ENCODE measurements around the gene NFKB2.

The NFKB2 gene

GRCh38 chr10:102422545-102423129 is 27.1 kb downstream of the NFKB2 start:
- DNase-seq (ENCODE audit: low spot score): peak; percentile 94

DNA sequence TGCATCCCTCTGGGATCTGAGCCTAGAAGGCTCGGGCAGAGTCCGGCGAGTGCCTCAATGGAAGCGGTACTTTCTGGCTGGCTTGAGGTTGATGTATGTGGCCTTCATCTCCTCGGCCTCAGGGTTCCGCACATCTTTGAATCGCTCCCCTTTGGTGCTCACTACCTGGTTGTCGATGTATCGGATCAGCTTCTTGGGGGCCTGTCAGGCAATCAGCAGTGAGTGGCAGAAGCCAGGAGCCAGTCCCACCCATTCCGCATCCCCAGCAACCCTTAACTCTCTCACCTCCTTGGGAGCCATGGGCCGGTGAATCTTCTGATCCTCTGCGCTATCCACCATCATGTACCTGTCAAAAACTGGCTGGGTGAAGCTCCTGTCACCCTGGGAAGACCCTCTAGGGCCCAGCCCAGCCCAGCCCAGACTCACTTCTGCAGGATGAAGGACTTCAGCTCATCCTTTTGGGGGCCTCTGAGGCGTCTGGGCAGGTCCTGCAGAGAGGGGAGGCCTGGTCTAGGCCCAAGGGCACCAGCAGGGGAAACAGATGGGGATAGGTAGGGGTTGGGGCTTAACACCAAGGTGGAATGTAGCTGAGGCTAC is 28.0 kb downstream of the NFKB2 start:
- DNase-seq (ENCODE audit: low spot score): no peak

DNA sequence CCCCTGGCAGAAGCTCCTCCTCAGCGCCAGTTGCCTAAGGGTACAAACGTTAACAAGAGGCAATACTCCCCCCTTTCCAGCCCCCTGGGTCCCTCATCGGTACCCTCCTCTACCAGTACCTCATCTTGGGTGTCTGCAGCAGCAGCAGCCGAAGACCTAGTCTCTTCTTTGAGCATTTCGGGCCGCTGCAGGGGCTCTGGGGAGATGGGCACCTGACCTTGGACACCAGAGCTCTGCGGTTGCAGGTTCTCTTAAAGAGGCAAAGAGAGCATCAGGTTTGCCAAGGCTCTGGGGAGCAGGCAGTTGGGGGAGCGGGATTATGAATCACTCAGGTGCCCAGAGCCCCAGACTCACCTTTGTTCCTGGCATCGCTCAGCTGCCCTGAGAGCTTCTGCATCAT is 28.6 kb downstream of the NFKB2 start:
- no peak for DNase-seq (ENCODE audit: low spot score)

DNA sequence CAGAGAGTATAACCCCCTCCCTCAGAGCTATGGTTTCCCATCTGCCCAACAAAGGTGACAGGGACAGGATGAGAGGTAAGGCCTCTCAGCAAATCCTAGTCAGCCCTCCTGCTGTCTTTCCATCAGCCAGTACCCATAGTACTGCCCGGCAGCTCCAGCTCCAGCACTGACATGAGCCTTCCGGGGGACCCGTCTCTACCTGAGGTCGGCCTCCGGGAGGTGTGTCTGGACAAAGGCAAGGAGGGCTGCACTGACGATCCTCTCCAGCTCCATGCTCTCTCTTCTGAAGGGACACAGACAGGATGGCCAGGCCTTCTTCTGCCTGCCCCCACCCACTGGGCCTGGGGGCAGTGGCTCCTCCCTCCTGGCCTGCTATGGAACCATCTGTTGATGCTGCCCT is 29.4 kb downstream of the NFKB2 start:
- DNase-seq (ENCODE audit: low spot score): no peak

DNA sequence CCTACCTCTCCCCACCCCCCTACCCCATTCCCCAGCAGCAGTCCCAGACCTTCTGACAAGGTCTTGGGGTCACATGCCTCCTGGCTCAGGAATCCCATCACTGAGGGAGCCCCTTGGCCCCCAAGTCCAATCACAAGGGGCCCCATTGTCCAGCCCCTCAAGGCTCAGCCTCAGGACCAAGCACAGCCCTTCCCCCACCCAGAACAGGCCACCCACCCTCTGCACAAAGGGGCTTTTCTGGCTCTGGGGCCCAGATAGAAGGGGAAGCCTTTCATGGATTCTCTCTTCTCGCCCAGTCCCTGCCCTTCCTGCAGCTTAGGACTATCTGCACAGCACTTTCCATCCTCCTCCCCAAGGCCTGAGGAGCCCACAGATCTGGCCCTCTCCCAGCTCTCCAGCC is 29.9 kb downstream of the NFKB2 start:
- DNase-seq (ENCODE audit: low spot score): no peak

DNA sequence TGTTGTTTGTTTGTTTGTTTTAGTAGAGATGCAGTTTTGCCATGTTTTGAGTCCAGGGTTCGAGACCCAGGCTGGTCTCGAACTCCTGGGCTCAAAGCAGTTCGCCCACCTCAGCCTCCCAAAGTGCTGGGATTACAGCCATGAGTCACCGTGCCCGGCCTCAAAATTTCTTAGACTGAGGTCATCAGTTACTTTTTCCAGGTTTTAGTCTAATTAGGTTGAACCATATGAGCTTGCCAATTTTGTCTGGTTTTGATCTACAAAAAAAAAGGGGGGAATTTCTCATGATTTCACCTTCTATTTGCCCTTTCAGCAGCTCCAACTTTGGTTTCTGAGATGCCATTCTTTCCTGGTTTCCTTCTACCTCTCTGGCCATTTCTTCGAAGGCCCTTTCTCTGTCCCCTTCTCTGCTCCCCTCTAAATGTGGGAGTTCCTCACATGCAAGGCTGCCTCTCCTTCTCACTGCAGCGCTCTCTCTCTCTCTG is 31.3 kb downstream of the NFKB2 start:
- no peak for DNase-seq (ENCODE audit: low spot score)

- no peak for DNase-seq (ENCODE audit: low spot score)
Measured at GRCh38 chr10:102429468-102429867, 34.0 kb downstream of the NFKB2 start.

DNA sequence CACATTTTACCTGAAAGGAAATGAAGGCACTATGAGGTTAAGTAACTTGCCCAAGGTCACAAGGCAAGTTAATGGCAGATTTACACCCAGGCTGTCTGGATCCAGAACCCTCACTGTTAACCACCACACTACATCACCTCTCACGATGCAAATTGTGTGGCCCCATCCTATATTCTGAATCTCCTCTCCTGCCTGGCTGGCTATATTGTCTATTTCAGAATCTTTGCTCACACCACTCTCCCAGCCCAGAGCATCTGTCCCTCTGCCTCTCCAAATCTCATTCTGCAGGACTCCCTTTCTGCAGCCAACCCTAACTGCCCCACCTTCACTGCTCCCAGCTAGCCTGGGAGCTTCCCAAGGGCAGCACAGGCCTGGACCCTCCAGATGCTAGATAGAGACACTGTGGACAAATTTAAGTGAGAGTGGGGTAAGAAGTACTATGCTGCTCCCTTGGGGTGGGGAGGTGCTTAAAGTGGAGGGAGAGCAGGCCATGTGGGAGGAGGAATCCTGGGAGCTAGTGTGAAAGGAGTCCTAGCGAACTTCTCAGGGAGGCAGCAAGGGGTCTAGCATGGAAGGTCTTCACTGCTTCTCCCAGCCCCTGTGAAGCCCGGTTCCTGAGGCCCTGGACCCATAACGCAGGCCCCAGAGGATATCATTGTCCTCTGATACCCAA is 36.1 kb downstream of the NFKB2 start:
- DNase-seq (ENCODE audit: low spot score): no peak

GRCh38 chr10:102432162-102432950 is 36.9 kb downstream of the NFKB2 start, which contains the start of gene CUEDC2:
TSS of gene CUEDC2 (minus strand) at chr10:102432574. CDS start at chr10:102425188, 7,386 bp downstream.
- DNase-seq (ENCODE audit: low spot score): peak; percentile 90

DNA sequence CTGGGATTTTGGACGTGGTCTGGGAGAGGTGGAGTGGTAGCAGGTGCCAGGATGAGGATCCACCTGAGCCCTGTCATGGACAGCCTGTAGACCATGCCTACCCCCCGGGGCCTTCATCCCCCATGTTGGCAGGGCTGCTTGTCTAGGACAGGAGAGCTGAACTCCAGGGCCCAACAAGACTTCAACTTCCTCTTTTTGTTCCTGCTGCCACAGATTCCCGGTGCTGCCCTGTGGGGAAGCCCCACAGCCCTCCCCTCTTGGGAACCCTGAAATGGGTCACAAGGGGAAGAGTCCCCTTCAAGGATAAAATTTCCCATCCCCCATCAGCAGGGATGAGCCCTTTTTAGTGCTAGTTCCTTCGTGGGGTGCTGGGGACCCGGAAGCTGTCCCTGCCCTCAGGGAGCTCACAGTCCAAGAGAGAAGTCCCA is 38.1 kb downstream of the NFKB2 start:
- DNase-seq (ENCODE audit: low spot score): no peak

DNA sequence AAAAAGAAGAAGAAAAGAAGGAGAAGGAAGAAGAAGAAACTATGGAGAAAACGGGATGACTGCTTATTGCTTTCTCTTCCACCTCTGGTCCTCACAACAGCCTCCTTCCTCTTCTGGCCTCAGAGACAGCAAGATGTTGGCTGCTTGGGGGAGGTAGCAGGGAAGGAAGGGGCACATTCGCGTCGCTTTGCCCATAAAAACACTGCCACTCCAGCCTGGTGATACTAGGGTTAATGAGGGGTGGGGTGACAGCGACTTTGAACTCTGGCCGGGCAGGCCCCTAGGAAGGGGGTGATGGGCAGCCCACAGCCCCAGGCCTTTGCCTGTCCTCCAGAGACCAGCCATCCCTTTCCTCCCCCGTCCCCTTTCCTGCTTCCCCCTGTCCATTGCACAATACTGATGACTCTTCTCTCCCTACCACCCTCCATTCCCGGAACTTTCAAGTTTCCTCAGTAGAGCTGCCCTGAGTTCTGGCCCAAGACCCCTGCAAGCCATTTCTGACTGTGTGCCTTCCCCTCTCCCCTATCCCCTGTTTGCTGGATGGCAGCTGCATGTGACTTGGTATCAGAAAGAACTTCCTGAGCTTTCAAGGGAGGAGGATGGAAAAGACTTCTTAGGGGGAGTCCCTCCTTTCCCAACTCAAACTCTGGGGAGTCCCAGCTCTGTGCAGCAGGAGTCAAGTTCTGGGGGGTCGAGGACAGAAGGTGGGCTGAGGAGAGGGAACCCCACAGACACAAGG is 39.1 kb downstream of the NFKB2 start:
- DNase-seq (ENCODE audit: low spot score): no peak

DNA sequence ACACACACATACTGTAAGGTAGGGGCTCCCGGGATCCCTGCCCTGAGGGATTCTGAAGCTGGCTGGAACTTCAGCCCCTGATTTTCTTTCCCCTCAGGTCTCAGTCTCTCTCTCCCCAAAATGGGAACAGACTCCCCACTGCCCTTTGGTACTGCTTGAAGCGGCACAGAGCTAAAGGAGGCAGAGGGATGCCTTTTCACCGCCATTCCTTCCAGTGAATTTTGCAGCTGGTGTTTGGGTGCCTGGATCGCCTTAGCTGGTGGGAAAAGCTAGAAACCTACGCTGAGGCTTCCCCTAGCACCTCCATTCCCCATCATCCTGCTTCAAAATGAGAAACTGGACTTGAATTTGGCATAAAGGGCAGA is 39.6 kb downstream of the NFKB2 start:
- no peak for DNase-seq (ENCODE audit: low spot score)

- no peak for DNase-seq (ENCODE audit: low spot score)
Measured at GRCh38 chr10:102435529-102436233, 40.2 kb downstream of the NFKB2 start.

GRCh38 chr10:102436312-102436711 is 40.8 kb downstream of the NFKB2 start:
- no peak for DNase-seq (ENCODE audit: low spot score)

DNA sequence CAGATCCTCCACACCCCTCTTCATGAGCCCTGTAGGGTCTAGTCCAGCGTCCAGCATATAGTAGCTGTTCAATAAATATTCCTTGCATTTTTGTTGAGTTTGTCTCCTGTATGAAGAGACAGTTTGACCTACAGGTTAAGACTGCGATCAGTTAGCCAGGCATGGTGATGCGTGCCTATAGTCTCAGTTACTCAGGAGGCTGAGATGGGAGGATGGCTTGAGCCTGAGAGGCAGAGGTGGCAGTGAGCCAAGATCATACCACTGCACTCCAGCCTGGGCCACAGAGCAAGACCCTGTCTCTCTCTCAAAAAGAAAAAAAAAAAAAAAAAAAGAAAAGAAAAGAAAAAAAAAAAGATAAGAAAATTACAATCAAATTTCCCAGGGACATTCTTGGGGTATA is 42.0 kb downstream of the NFKB2 start:
- no peak for DNase-seq (ENCODE audit: low spot score)

- DNase-seq (ENCODE audit: low spot score): no peak
Measured at GRCh38 chr10:102438374-102438773, 42.9 kb downstream of the NFKB2 start.

GRCh38 chr10:102444851-102445250 is 49.3 kb downstream of the NFKB2 start:
- no peak for DNase-seq (ENCODE audit: low spot score)

- DNase-seq (ENCODE audit: low spot score): no peak
Measured at GRCh38 chr10:102449321-102450123, 54.0 kb downstream of the NFKB2 start.

DNA sequence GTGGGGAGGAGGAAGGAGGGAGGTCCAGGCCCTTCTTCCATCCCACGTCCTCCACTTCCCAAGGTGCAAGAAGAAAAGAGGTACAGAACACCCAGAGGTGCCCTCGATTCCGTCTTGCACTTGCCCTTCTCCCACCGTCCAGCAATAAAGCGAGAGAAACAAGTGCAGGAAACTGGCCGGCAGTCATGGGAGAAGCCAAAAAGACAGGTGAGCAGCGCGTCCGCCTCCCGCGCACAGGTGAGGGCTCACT is 54.5 kb downstream of the NFKB2 start:
- no peak for DNase-seq (ENCODE audit: low spot score)

GRCh38 chr10:102450374-102451104 is 55.0 kb downstream of the NFKB2 start:
- peak; percentile 85 for DNase-seq (ENCODE audit: low spot score)

All from HuH-7 (cell line).